IMR-90 (cell line): ENCODE data around the gene WWC2.

Source experiments
- CTCF ChIP-seq: conservative IDR thresholded peaks from 2 replicates; pipeline ENCODE4 v1.5.1; 2012; ENCODE audit warnings: mild to moderate bottlenecking, low read depth, low read length, improper control_type of control experiment
- ELK1 ChIP-seq: fragments of 150-350 bp; IDR thresholded peaks from 2 replicates; pipeline ENCODE4 v1.6.1; 2016; ENCODE audit warnings: low read depth, mild to moderate bottlenecking, low read length, moderate library complexity, borderline replicate concordance
- RCOR1 ChIP-seq: IDR thresholded peaks from 2 replicates; pipeline ENCODE4 v1.6.1; 2012; ENCODE audit warnings: mild to moderate bottlenecking, low read length, improper control_type of control experiment; ENCODE audit not compliant: insufficient replicate concordance

- no peak for TF ChIP-seq CTCF
- no peak for TF ChIP-seq ELK1
- no peak for TF ChIP-seq RCOR1
Measured at GRCh38 chr4:183183906-183184535, 85.0 kb downstream of the WWC2 start.
